ENCODE measurements around the gene PPP1R18. TPM values are rescaled to one million over a fixed set of nuclear protein-coding genes. Genes with fewer than 3 reads are reported as not detected.

PPP1R18 gene
- polyA plus RNA-seq, 3 donors: 58.5 to 226 (median 78.9) TPM

DNA sequence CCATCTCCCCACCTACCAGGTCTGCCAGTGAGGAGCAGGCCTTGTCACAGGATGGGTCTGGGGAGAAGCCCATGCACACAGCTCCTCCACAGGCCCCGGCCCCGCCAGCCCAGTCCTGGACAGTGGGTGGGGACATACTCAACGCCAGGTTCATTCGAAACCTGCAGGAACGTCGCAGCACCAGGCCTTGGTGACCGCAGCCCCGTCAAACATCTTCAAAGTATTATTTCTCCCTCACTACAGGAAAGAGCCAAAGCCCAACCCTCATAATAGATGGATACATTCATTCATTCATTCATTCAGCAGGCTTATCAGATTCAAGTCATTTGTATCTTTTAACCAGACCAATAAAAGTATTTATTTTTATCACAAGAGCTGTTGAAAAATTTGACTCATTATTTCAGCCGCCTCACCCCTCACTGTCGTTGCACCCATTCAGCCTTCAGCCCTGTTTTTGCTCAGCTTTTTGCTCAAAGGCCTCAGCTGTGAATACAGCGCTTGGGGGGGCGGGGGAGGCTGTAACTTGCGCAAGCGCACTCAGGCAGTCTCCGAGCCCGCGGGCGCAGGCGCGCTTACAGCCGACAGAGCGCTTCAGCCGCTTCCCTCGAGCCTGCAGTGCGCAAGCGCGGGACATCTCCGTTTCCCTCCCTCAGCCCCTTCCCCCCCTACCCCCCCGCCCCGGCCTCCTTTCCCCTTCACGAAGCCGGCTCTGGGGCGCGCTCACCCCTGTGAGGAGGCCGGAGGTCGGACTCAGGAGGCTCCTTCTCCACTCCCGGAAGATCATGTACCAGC lies 39.8 kb downstream of the PPP1R18 start, which contains the start of gene C6orf136:
TSS of gene C6orf136 (plus strand) at position 684 of the 792 bp plus-strand sequence. CDS start at position 783, 99 bp downstream.
- H3K27me3 ChIP-seq (ENCODE audit: control insufficient read depth in 2 of 2, insufficient read depth in 2 of 2, low read length in 2 of 2): no peaks in the 10 kb centered on the region
- H2AFZ ChIP-seq (ENCODE audit: insufficient read depth, low read depth, low read length, poor library complexity, severe bottlenecking): peak within 1 kb of the TSS; percentile 100
- H3K9me3 Mint-ChIP-seq: no peaks in the 10 kb centered on the region
- peaks cover 40% of the 10 kb centered on the region for H3K79me2 ChIP-seq (ENCODE audit: insufficient read depth, low read length)
- H3K4me3 Mint-ChIP-seq: peak within 1 kb of the TSS; percentile 81 to 91
- peaks cover 0 to 1% (median 0%) of the 10 kb centered on the region in 3 donors for H3K27me3 Mint-ChIP-seq (ENCODE audit: low read depth in 3 of 3)
- peak within 1 kb of the TSS; percentile 37 to 89 (median 78) for H3K27ac Mint-ChIP-seq
- TF ChIP-seq, protein P1, sequence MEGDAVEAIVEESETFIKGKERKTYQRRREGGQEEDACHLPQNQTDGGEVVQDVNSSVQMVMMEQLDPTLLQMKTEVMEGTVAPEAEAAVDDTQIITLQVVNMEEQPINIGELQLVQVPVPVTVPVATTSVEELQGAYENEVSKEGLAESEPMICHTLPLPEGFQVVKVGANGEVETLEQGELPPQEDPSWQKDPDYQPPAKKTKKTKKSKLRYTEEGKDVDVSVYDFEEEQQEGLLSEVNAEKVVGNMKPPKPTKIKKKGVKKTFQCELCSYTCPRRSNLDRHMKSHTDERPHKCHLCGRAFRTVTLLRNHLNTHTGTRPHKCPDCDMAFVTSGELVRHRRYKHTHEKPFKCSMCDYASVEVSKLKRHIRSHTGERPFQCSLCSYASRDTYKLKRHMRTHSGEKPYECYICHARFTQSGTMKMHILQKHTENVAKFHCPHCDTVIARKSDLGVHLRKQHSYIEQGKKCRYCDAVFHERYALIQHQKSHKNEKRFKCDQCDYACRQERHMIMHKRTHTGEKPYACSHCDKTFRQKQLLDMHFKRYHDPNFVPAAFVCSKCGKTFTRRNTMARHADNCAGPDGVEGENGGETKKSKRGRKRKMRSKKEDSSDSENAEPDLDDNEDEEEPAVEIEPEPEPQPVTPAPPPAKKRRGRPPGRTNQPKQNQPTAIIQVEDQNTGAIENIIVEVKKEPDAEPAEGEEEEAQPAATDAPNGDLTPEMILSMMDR (IDR thresholded peaks at IDR 0.05): no peak
- peak within 1 kb of the TSS; percentile 63 to 99 (median 95) for H3K4me3 ChIP-seq (replicated peaks in 1 of 3; ENCODE audit: low read depth in 2 of 3, low read length in 3 of 3)
- H3K36me3 ChIP-seq (replicated peaks in 1 of 2; ENCODE audit: control insufficient read depth in 1 of 2, insufficient read depth in 2 of 2, low read length in 2 of 2): peaks cover 8 to 18% of the 10 kb centered on the region in 2 donors
- 44% methylated on average over 9 of the region's 37 CpGs for WGBS (ENCODE audit: insufficient coverage)
- intact Hi-C loops (cut with micrococcal nuclease): no loop called here
- H4K20me1 ChIP-seq (ENCODE audit: insufficient read depth, low read length): peaks cover 21% of the 10 kb centered on the region
- H3K4me2 ChIP-seq (replicated peaks; ENCODE audit: extremely low read depth, low read length, poor library complexity, severe bottlenecking): peak within 1 kb of the TSS; percentile 98
- peaks cover 43 to 52% of the 10 kb centered on the region in 2 donors for H3K4me1 ChIP-seq (ENCODE audit: control insufficient read depth in 1 of 2, insufficient read depth in 2 of 2, low read length in 2 of 2)
- peak; percentile 89 to 93 (median 92) for DNase-seq
- H3K9me3 ChIP-seq (replicated peaks in 1 of 2; ENCODE audit: control insufficient read depth in 1 of 2, insufficient read depth in 1 of 2, low read length in 2 of 2): no peaks in the 10 kb centered on the region
- peaks cover 49% of the 10 kb centered on the region for H3K4me1 Mint-ChIP-seq
- H3K27ac ChIP-seq (ENCODE audit: low read depth in 1 of 2, low read length in 2 of 2): peak within 1 kb of the TSS; percentile 63 to 84
- peaks cover 20 to 27% of the 10 kb centered on the region in 2 donors for H3K36me3 Mint-ChIP-seq
- H3K9ac ChIP-seq (ENCODE audit: insufficient read depth, low read length, poor library complexity, severe bottlenecking): peak within 1 kb of the TSS; percentile 88

DNA sequence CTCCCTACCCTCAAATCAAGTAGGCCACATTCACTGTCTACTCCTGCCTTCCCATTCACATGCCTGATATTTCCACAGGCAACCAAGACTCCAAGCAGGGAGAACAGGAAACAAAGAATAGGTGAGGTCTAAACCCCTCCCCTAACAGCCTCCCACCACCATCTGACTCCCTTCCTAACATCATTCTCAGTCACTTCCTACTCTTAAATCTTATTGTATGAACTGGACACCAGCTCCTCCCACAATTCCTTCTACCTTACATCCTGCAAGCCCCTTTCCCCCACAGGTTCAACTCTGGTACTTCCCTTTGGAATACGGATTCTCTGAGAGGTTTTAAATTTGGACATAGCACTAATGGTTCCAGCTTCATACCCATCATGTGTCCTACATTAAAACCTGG lies 40.5 kb downstream of the PPP1R18 start:
- Histone ChIP-seq H3K4me2 (replicated peaks; ENCODE audit: extremely low read depth, low read length, poor library complexity, severe bottlenecking) (no peak overlapping the region), H3K79me2 (ENCODE audit: insufficient read depth, low read length) (peaks cover 40% of the 10 kb centered on the region), H3K36me3 (replicated peaks in 1 of 2; ENCODE audit: control insufficient read depth in 1 of 2, insufficient read depth in 2 of 2, low read length in 2 of 2) (peaks cover 2 to 15% of the 10 kb centered on the region in 2 donors), H3K9me3 (replicated peaks in 1 of 2; ENCODE audit: control insufficient read depth in 1 of 2, insufficient read depth in 1 of 2, low read length in 2 of 2) (no peaks in the 10 kb centered on the region), H2AFZ (ENCODE audit: insufficient read depth, low read depth, low read length, poor library complexity, severe bottlenecking) (no peak overlapping the region), H4K20me1 (ENCODE audit: insufficient read depth, low read length) (peaks cover 21% of the 10 kb centered on the region), H3K27me3 (ENCODE audit: control insufficient read depth in 2 of 2, insufficient read depth in 2 of 2, low read length in 2 of 2) (no peaks in the 10 kb centered on the region), H3K9ac (ENCODE audit: insufficient read depth, low read length, poor library complexity, severe bottlenecking) (no peak overlapping the region), H3K4me3 (replicated peaks in 1 of 3; ENCODE audit: low read depth in 2 of 3, low read length in 3 of 3) (peak overlapping the region in 1 of 3 experiments; percentile 99), H3K27ac (ENCODE audit: low read depth in 1 of 2, low read length in 2 of 2) (no peak overlapping the region), H3K4me1 (ENCODE audit: control insufficient read depth in 1 of 2, insufficient read depth in 2 of 2, low read length in 2 of 2) (peaks cover 43 to 52% of the 10 kb centered on the region in 2 donors)
- Mint-ChIP-seq H3K36me3 (peaks cover 19 to 22% of the 10 kb centered on the region in 2 donors), H3K4me3 (peak overlapping the region in 1 of 2 donors; percentile 21), H3K27ac (peak overlapping the region in 6 of 7 donors; percentile 4 to 87 (median 52)), H3K4me1 (peaks cover 49% of the 10 kb centered on the region), H3K27me3 (ENCODE audit: low read depth in 3 of 3) (peaks cover 0 to 1% (median 0%) of the 10 kb centered on the region in 3 donors), H3K9me3 (no peaks in the 10 kb centered on the region)
- intact Hi-C loops (cut with micrococcal nuclease): no loop called here
- WGBS (ENCODE audit: insufficient coverage): no CpG with 5 or more reads among the region's 1 CpG
- TF ChIP-seq, protein P1 (IDR thresholded peaks at IDR 0.05): no peak
- DNase-seq: no peak
